Mucosa of rectum (tissue), 2 donors: ENCODE measurements around the gene SYT7.

Source experiments
- H3K27ac ChIP-seq, 2 donors: one replicate each; pipeline ENCODE4 v1.7.0; 2013; ENCODE audit warnings: inconsistent platforms in 2 of 2, low read depth in 2 of 2, low read length in 2 of 2
- H3K27me3 ChIP-seq, 2 donors: one replicate each; pipeline ENCODE4 v1.7.0; 2013; ENCODE audit warnings: low read length in 2 of 2; ENCODE audit not compliant: control insufficient read depth in 2 of 2, insufficient read depth in 2 of 2
- H3K36me3 ChIP-seq, 2 donors: one replicate each; pipeline ENCODE4 v1.7.0; 2013; ENCODE audit warnings: low read length in 2 of 2; ENCODE audit not compliant: control insufficient read depth in 2 of 2, insufficient read depth in 2 of 2
- H3K4me1 ChIP-seq, 2 donors: one replicate each; pipeline ENCODE4 v1.7.0; 2013; ENCODE audit warnings: low read length in 2 of 2, mild to moderate bottlenecking in 1 of 2; ENCODE audit not compliant: control insufficient read depth in 2 of 2, insufficient read depth in 2 of 2
- H3K4me3 ChIP-seq, 2 donors: one replicate each; pipeline ENCODE4 v1.7.0; 2013; ENCODE audit warnings: low read length in 2 of 2
- H3K9ac ChIP-seq, 2 donors: one replicate each; pipeline ENCODE4 v1.7.0; 2013; ENCODE audit warnings: low read length in 2 of 2, low read depth in 1 of 2, mild to moderate bottlenecking in 1 of 2
- H3K9me3 ChIP-seq, 2 donors: one replicate each; pipeline ENCODE4 v1.7.0; 2013; ENCODE audit warnings: low read length in 2 of 2; ENCODE audit not compliant: control insufficient read depth in 2 of 2
- donor health status: healthy.
- donor health status: Normal muscosa, but diverticular disease.

The SYT7 gene

GRCh38 chr11:61555978-61556377, 24.9 kb downstream of the SYT7 start:
- H3K4me3 ChIP-seq, result no peak overlapping the region

GRCh38 chr11:61555051-61555969, 25.6 kb downstream of the SYT7 start:
- H3K9me3 ChIP-seq, result no peaks in the 10 kb centered on the region
- no peak overlapping the region for H3K9ac ChIP-seq
- H3K4me3 ChIP-seq, result no peak overlapping the region
- peaks cover 0 to 9% of the 10 kb centered on the region in 2 donors for H3K4me1 ChIP-seq
- H3K36me3 ChIP-seq, result no peaks in the 10 kb centered on the region
- H3K27ac ChIP-seq, result no peak overlapping the region
- H3K27me3 ChIP-seq, result peaks cover 24 to 33% of the 10 kb centered on the region in 2 donors

More at GRCh38 chr11:61555978-61556377, 24.9 kb downstream of the SYT7 start:
- H3K36me3 ChIP-seq, result no peaks in the 10 kb centered on the region
- peaks cover 24 to 33% of the 10 kb centered on the region in 2 donors for H3K27me3 ChIP-seq
- no peak overlapping the region for H3K9ac ChIP-seq
- H3K9me3 ChIP-seq, result no peaks in the 10 kb centered on the region
- peaks cover 0 to 9% of the 10 kb centered on the region in 2 donors for H3K4me1 ChIP-seq
- no peak overlapping the region for H3K27ac ChIP-seq

GRCh38 chr11:61554172-61554988, 26.5 kb downstream of the SYT7 start:
- no peak overlapping the region for H3K27ac ChIP-seq
- H3K27me3 ChIP-seq, result peaks cover 24 to 29% of the 10 kb centered on the region in 2 donors
- H3K9ac ChIP-seq, result no peak overlapping the region
- H3K4me1 ChIP-seq, result peaks cover 0 to 9% of the 10 kb centered on the region in 2 donors
- no peak overlapping the region for H3K4me3 ChIP-seq
- H3K36me3 ChIP-seq, result no peaks in the 10 kb centered on the region
- no peaks in the 10 kb centered on the region for H3K9me3 ChIP-seq

- H3K27me3 ChIP-seq, result peaks cover 24 to 26% of the 10 kb centered on the region in 2 donors
- no peak overlapping the region for H3K27ac ChIP-seq
- H3K9me3 ChIP-seq, result no peaks in the 10 kb centered on the region
- peaks cover 0 to 9% of the 10 kb centered on the region in 2 donors for H3K4me1 ChIP-seq
- H3K36me3 ChIP-seq, result no peaks in the 10 kb centered on the region
- no peak overlapping the region for H3K4me3 ChIP-seq
- no peak overlapping the region for H3K9ac ChIP-seq
Measured at GRCh38 chr11:61553373-61554171, 27.3 kb downstream of the SYT7 start.

- H3K4me1 ChIP-seq, result peaks cover 0 to 9% of the 10 kb centered on the region in 2 donors
- H3K27me3 ChIP-seq, result peaks cover 24 to 26% of the 10 kb centered on the region in 2 donors
- no peaks in the 10 kb centered on the region for H3K36me3 ChIP-seq
- H3K9ac ChIP-seq, result no peak overlapping the region
- no peak overlapping the region for H3K4me3 ChIP-seq
- no peaks in the 10 kb centered on the region for H3K9me3 ChIP-seq
- H3K27ac ChIP-seq, result no peak overlapping the region
Measured at GRCh38 chr11:61552108-61552635, 28.7 kb downstream of the SYT7 start.

- no peak overlapping the region for H3K9ac ChIP-seq
- peaks cover 22 to 25% of the 10 kb centered on the region in 2 donors for H3K27me3 ChIP-seq
- H3K36me3 ChIP-seq, result no peaks in the 10 kb centered on the region
- H3K9me3 ChIP-seq, result no peaks in the 10 kb centered on the region
- H3K27ac ChIP-seq, result no peak overlapping the region
- H3K4me3 ChIP-seq, result no peak overlapping the region
- peaks cover 0 to 9% of the 10 kb centered on the region in 2 donors for H3K4me1 ChIP-seq
Measured at GRCh38 chr11:61551634-61552033, 29.2 kb downstream of the SYT7 start.

GRCh38 chr11:61550665-61551227, 30.1 kb downstream of the SYT7 start:
- H3K4me3 ChIP-seq, result no peak overlapping the region
- H3K27me3 ChIP-seq, result peaks cover 16 to 17% of the 10 kb centered on the region in 2 donors
- H3K36me3 ChIP-seq, result no peaks in the 10 kb centered on the region
- H3K4me1 ChIP-seq, result peaks cover 0 to 9% of the 10 kb centered on the region in 2 donors
- H3K9ac ChIP-seq, result no peak overlapping the region
- H3K27ac ChIP-seq, result no peak overlapping the region
- H3K9me3 ChIP-seq, result no peaks in the 10 kb centered on the region

- no peak overlapping the region for H3K9ac ChIP-seq
- peaks cover 8 to 13% of the 10 kb centered on the region in 2 donors for H3K27me3 ChIP-seq
Measured at GRCh38 chr11:61549662-61550568, 31.0 kb downstream of the SYT7 start.

More at GRCh38 chr11:61549662-61550568, 31.0 kb downstream of the SYT7 start:
- Histone ChIP-seq H3K36me3 (no peaks in the 10 kb centered on the region), H3K9me3 (no peaks in the 10 kb centered on the region), H3K4me1 (peaks cover 0 to 9% of the 10 kb centered on the region in 2 donors), H3K27ac (no peak overlapping the region), H3K4me3 (no peak overlapping the region)
